Muscle layer of colon (tissue), 2 donors: ENCODE measurements around the gene TMEM33.
A peak's percentile ranks its signal among the peaks of the same experiment; 100 is the strongest.
"Not testable (repeated sequence)": the region's sequence is repeated elsewhere in the genome, so short reads cannot be mapped to it uniquely, and the experiment has no call there.

ENCODE experiments used
- H3K27ac ChIP-seq: one replicate; pipeline ENCODE4 v1.7.0; 2013; ENCODE audit warnings: low read depth, mild to moderate bottlenecking, low read length, moderate library complexity
- H3K27me3 ChIP-seq, 2 donors: one replicate each; pipeline ENCODE4 v1.7.0; 2013; ENCODE audit warnings: low read length in 2 of 2, mild to moderate bottlenecking in 2 of 2; ENCODE audit not compliant: insufficient read depth in 2 of 2, control insufficient read depth in 1 of 2
- H3K36me3 ChIP-seq: one replicate; pipeline ENCODE4 v1.7.0; 2013; ENCODE audit warnings: mild to moderate bottlenecking, low read length; ENCODE audit not compliant: insufficient read depth
- H3K4me1 ChIP-seq: one replicate; pipeline ENCODE4 v1.7.0; 2013; ENCODE audit warnings: mild to moderate bottlenecking, low read length; ENCODE audit not compliant: insufficient read depth
- H3K4me3 ChIP-seq, 2 donors: one replicate each; pipeline ENCODE4 v1.7.0; 2013; ENCODE audit warnings: low read length in 2 of 2, low read depth in 1 of 2, mild to moderate bottlenecking in 1 of 2, moderate library complexity in 1 of 2
- H3K9ac ChIP-seq: one replicate; pipeline ENCODE4 v1.7.0; 2013; ENCODE audit warnings: low read length
- H3K9me3 ChIP-seq: one replicate; pipeline ENCODE4 v1.7.0; 2013; ENCODE audit warnings: mild to moderate bottlenecking, low read length
- donor health status: abdominal sarcoma.
- donor health status: Adenocarcinoma of cecum.

TMEM33 gene

DNA sequence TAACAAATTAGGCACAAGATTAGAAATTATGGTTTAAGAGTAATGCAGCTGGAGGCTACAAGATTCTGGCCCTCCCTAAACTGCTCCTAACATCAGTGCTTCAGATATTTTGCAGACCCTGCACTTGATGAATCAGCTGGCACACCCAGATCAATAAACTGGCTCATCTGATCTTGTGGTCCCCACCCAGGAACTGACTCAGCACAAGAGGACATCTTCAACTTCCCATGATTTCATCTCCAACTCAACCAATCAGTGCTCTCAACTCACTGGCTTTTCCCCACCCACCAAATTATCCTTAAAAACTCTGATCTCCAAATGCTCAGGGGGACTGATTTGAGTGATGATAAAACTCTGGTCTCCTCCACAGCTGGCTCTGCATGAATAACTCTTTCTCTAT is 21.7 kb upstream of the TMEM33 start:
- no peaks in the 10 kb centered on the region for H3K27me3 ChIP-seq
- H3K36me3 ChIP-seq = no peaks in the 10 kb centered on the region
- no peak overlapping the region for H3K4me3 ChIP-seq
- no peaks in the 10 kb centered on the region for H3K9me3 ChIP-seq
- no peaks in the 10 kb centered on the region for H3K4me1 ChIP-seq
- no peak overlapping the region for H3K27ac ChIP-seq
- H3K9ac ChIP-seq = no peak overlapping the region

DNA sequence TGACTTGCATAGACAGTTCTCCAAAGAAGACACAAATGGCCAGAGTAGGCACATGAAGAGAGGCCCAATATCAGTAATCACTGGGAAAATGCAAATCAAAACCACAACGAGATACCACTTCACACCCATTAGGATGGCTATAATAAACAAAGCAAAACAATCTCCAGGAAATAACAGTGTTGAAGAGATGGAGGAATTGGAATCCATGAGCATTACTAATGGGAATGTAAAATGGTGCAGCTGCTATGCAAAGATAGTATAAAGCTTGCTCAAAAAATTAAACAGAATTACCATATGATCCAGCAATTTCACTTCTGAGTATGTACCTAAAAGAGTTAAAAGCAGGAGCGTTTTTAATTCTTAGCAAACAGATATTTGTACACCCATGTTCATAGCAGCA is 17.0 kb upstream of the TMEM33 start:
- H3K9ac ChIP-seq = no peak overlapping the region
- no peaks in the 10 kb centered on the region for H3K27me3 ChIP-seq
- no peak overlapping the region for H3K27ac ChIP-seq

DNA sequence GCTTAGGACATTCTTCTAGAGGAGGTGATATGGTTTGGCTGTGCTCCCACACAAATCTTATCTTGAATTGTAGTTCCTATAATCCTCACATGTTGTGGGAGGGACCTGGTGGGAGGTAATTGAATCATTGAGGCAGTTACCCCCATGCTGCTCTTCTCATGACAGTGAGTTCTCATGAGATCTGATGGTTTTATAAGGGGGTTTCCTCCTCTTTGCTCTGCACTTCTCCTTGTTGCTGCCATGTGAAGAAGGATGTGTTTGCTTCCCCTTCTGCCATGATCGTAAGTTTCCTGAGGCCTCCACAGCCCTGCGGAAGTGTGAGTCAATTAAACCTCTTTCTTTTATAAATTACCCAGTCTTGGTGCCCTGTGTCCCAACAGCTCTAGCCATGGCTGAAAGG is 14.8 kb upstream of the TMEM33 start:
- not testable (repeated sequence) for H3K9me3 ChIP-seq, H3K4me3 ChIP-seq, H3K27me3 ChIP-seq, H3K36me3 ChIP-seq, H3K4me1 ChIP-seq, H3K9ac ChIP-seq, H3K27ac ChIP-seq

More for the DNA sequence above, 17.0 kb upstream of the TMEM33 start:
- Histone ChIP-seq H3K9me3 (no peaks in the 10 kb centered on the region), H3K4me3 (no peak overlapping the region), H3K4me1 (no peaks in the 10 kb centered on the region), H3K36me3 (no peaks in the 10 kb centered on the region)

DNA sequence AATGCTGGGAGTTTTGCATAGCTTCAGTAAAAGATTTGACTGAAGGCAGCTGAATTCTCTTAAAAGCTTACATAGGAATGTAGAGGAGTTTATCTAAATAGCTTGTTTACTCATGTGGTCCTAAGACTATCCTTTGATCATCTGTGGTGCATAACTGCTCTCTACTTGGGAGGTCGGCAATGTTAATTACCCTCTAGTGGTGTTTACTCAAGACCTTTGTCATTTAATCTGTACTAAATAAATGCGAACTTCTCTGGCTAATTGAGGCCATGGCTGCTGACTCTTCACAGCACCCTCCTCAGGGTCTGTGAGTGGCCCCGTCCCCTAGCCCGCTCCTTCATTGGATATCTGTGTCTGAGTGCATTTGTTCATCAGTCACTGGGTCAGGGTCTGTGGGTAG is 13.8 kb upstream of the TMEM33 start:
- Histone ChIP-seq H3K4me1 (no peaks in the 10 kb centered on the region), H3K36me3 (no peaks in the 10 kb centered on the region), H3K27me3 (no peaks in the 10 kb centered on the region), H3K9me3 (no peaks in the 10 kb centered on the region), H3K4me3 (no peak overlapping the region), H3K9ac (no peak overlapping the region), H3K27ac (no peak overlapping the region)

DNA sequence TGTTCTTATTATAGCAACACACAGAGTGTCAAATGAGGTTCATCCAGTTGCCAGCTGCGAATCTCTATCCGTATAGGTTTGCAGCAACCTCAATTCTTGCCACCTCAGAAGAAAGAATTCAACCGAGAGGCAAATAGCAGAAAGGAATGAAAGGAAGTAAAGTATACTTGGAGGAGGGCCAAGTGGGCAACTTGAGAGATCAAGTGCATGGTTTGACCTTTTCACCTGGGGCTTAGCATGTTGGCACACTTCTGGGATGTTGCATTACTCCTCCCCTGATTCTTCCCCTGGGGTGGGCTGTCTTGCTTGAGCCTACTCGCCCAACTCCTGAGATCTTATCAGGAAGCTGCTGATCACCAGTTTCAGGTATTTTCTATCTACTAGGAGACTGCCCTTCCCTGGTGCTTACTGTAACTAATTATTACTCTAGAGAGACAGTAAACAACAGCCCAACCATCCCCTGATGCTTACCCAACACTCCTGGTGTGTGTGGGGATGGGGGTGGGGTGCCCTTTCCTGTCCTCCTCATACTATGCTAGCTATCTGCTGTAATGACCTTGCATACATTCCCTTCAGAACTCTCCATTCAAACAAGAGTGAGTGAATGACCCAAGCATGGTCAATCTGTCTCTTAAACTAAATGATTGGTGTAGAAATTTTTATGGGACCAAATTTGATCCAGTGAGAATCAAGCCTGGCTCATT is 7.3 kb upstream of the TMEM33 start:
- H3K36me3 ChIP-seq = no peaks in the 10 kb centered on the region
- H3K4me3 ChIP-seq = no peak overlapping the region
- H3K4me1 ChIP-seq = no peaks in the 10 kb centered on the region

DNA sequence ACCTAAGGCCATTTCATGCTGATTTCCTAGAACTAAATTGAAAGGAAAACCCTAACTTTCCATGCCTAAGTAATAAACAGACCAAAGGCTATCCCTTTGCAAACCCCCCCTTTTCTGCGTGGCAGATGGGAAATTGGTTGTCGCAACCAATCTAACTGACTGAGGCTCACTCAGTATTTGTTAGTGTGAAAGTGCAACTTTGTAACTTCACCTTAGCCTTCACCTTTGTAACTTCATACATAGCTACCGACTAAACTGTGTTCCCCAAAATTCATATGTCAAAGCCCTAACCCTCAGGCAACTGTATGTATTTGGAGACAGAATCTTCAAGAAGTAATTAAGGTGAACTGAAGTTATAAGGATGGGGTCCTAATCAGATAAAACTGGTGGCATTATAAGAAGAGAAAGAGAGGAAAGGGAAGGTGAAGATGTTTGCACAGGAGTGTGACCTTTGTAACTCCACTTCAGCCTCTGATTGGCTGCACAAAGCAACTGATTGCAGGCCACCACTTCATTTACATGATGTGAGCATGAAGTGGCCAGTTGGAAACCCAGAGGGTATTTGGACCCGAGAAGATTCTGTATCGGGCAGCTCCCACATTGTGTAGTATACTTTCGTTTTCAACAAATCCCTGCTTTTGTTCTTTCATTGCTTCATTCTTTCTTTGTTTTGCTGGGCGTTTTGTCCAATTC is 4.9 kb upstream of the TMEM33 start:
- Histone ChIP-seq H3K9ac (no peak overlapping the region), H3K27me3 (no peaks in the 10 kb centered on the region), H3K9me3 (no peaks in the 10 kb centered on the region), H3K36me3 (no peaks in the 10 kb centered on the region), H3K4me1 (peaks cover 3% of the 10 kb centered on the region), H3K27ac (no peak overlapping the region), H3K4me3 (no peak overlapping the region)

More for the DNA sequence above, 7.3 kb upstream of the TMEM33 start:
- H3K9me3 ChIP-seq = no peaks in the 10 kb centered on the region
- no peak overlapping the region for H3K27ac ChIP-seq
- no peaks in the 10 kb centered on the region for H3K27me3 ChIP-seq
- no peak overlapping the region for H3K9ac ChIP-seq

DNA sequence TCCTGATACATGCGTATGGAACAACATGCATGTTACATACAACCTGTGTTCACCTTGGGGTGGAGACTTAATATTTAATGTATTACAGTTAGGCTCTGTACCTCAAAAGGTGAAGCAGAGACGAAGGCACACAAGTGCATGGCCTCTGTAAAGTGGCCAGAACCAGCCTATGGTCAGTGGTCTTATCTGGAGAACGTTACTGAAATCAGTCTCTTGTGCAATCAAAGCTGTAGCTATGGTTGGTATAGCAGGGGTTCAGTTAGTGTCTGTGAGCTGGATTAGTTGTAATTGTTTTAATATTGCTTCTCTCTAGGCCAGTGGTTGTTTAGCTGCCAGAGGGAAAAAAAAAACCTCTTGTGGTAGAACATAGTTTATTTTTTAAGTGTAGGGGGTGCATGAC is 2.2 kb upstream of the TMEM33 start:
- Histone ChIP-seq H3K27ac (no peak overlapping the region), H3K9ac (no peak overlapping the region), H3K4me1 (peaks cover 13% of the 10 kb centered on the region), H3K36me3 (no peaks in the 10 kb centered on the region), H3K9me3 (no peaks in the 10 kb centered on the region), H3K4me3 (no peak overlapping the region), H3K27me3 (no peaks in the 10 kb centered on the region)

DNA sequence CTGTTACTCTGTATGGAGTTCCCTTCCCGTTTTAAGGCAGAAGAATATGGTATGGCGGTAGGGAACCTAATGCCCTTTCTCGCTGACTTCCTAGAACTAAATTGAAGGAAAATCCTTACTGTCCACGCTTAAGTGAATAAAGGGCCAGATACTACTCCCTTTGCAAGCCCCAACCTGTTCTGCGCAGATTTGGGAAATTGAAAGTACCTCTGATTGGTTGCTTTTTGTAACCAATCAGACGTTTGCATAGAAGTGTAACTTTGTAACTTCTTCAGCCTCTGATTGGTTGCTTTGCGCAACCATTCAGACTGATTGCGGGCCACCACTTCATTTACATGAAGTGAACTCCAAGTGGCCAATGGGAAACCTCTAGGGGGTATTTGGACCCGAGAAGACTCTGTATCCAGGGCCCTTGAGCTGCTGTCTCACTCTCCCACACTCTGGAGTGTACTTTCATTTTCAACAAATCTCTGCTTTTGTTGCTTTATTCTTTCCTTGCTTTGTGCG is 1.2 kb upstream of the TMEM33 start:
- Histone ChIP-seq H3K27me3 (no peaks in the 10 kb centered on the region), H3K4me3 (peak overlapping the region in 1 of 2 donors; percentile 99), H3K27ac (no peak overlapping the region), H3K36me3 (peaks cover 1% of the 10 kb centered on the region), H3K9me3 (no peaks in the 10 kb centered on the region), H3K4me1 (peaks cover 13% of the 10 kb centered on the region), H3K9ac (no peak overlapping the region)

DNA sequence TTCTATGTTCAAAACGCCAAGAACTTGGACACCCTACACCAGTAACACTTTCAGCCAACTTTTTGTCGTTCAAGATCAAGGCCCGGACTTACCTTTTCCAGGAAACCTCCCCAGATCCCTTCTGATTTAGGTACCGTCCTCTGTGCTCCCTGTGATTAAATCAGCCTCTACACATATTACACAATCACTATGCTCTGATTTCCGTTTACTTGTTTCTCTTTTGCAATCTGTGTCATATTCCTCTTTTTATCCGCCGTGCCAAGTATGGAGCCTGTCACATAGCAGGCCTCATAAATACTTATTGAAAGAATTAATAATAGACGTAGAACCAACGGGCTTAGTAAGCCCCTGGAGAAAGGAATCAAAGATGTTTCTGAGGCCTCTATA is 722 bp upstream of the TMEM33 start:
- H3K9ac ChIP-seq = no peak overlapping the region
- H3K4me3 ChIP-seq = peak overlapping the region; percentile 71 to 99
- H3K27me3 ChIP-seq = no peaks in the 10 kb centered on the region
- peaks cover 13% of the 10 kb centered on the region for H3K4me1 ChIP-seq
- no peaks in the 10 kb centered on the region for H3K9me3 ChIP-seq
- peak overlapping the region; percentile 59 for H3K27ac ChIP-seq
- H3K36me3 ChIP-seq = peaks cover 6% of the 10 kb centered on the region

DNA sequence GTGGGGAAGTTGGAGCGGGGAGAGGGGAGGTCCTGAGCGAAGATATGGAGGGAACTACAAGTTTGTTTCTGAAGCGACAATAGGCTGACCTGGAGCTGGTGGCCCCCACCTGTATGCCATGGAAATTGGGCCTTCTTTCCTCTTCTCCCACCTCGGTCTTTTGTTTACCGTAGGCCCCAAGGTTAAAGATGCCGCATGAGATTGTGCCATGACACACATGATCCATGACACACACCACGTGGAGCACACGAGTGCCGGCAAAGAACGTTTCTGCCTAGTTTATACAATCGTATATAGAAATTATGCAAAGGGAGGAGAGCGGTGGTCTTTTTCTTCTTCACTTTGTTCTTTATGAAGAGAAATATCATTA is 408 bp downstream of the TMEM33 start:
- peak overlapping the region; percentile 71 to 99 for H3K4me3 ChIP-seq

DNA sequence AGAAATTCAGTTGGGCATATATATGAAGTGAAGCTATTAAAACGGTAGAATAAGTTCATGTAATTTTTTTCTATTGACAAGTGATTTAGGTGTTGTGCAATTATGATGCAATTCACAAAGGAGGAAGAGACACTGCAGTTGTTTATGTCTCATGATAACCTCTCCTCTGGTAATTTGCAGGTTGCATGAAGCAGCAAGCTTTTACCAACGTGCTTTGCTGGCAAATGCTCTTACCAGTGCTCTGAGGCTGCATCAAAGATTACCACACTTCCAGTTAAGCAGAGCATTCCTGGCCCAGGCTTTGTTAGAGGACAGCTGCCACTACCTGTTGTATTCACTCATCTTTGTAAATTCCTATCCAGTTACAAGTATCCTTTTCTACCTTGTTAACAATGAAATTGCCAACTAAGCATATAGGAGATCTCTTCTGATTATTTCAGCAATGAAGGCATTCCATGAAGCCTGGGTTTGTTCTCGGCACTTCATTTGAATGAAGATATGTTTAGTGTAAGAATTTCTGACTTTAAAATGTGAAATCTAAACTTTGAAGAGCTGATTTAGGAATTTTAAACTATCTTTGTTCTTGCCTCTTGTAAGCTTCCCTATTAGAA is 3.9 kb downstream of the TMEM33 start:
- Histone ChIP-seq H3K4me1 (peaks cover 13% of the 10 kb centered on the region), H3K9me3 (no peaks in the 10 kb centered on the region), H3K27me3 (no peaks in the 10 kb centered on the region), H3K4me3 (no peak overlapping the region), H3K27ac (no peak overlapping the region), H3K9ac (no peak overlapping the region), H3K36me3 (peaks cover 19% of the 10 kb centered on the region)

More for the DNA sequence above, 408 bp downstream of the TMEM33 start:
- Histone ChIP-seq H3K27ac (peak overlapping the region; percentile 59), H3K4me1 (peaks cover 13% of the 10 kb centered on the region), H3K9ac (peak overlapping the region; percentile 81), H3K27me3 (no peaks in the 10 kb centered on the region), H3K36me3 (peaks cover 12% of the 10 kb centered on the region), H3K9me3 (no peaks in the 10 kb centered on the region)
